Karpas-422 (cell line): ENCODE measurements around the gene DNLZ. TPM values are rescaled to one million over a fixed set of nuclear protein-coding genes. Genes with fewer than 3 reads are reported as not detected.

Experiments
- DNase-seq: peaks from one replicate; pipeline ENCODE4 v3.0.0-alpha.2; 2015
- H2AFZ ChIP-seq: fragments of 200-600 bp; sonication (generic); 2 replicates; pipeline ENCODE4 v1.6.1; 2014; ENCODE audit warnings: antibody characterized with exemption, low read length, mixed read lengths
- H3K27ac ChIP-seq: fragments of 200-600 bp; sonication (generic); 2 replicates; pipeline ENCODE4 v1.5.1; 2014; ENCODE audit warnings: mild to moderate bottlenecking, low read length, moderate library complexity
- H3K27me3 ChIP-seq: fragments of 200-600 bp; sonication (generic); 2 replicates; pipeline ENCODE4 v1.6.1; 2014; ENCODE audit warnings: low read length, mixed read lengths
- H3K36me3 ChIP-seq: fragments of 200-600 bp; sonication (generic); 2 replicates; pipeline ENCODE4 v1.6.1; 2014; ENCODE audit warnings: low read length, mixed read lengths; ENCODE audit not compliant: insufficient read depth
- H3K4me1 ChIP-seq: fragments of 200-600 bp; sonication (generic); 2 replicates; pipeline ENCODE4 v1.6.1; 2014; ENCODE audit warnings: mild to moderate bottlenecking, low read length, mixed read lengths
- H3K4me2 ChIP-seq: fragments of 200-600 bp; sonication (generic); 2 replicates; pipeline ENCODE4 v1.6.1; 2014; ENCODE audit warnings: low read length, low read depth, mild to moderate bottlenecking; ENCODE audit not compliant: poor library complexity, severe bottlenecking
- H3K4me3 ChIP-seq: fragments of 200-600 bp; sonication (generic); 2 replicates; pipeline ENCODE4 v1.5.1; 2014; ENCODE audit warnings: mild to moderate bottlenecking, antibody characterized with exemption, low read length, mixed read lengths
- H3K79me2 ChIP-seq: fragments of 200-600 bp; sonication (generic); 2 replicates; pipeline ENCODE4 v1.6.1; 2014; ENCODE audit warnings: mild to moderate bottlenecking, low read length, mixed read lengths
- H3K9ac ChIP-seq: fragments of 200-600 bp; sonication (generic); 2 replicates; pipeline ENCODE4 v1.6.0; 2014; ENCODE audit warnings: low read length
- H3K9me2 ChIP-seq: fragments of 200-600 bp; sonication (generic), shearing (Covaris generic); replicated peaks from 2 replicates; pipeline ENCODE4 v1.6.0; 2014; ENCODE audit warnings: mild to moderate bottlenecking, low read length, moderate library complexity; ENCODE audit not compliant: insufficient read depth
- H3K9me3 ChIP-seq: fragments of 300-700, 200-600 bp; sonication (generic); 2 replicates; pipeline ENCODE4 v1.6.1; 2014; ENCODE audit warnings: low read length, mixed read lengths
- H4K20me1 ChIP-seq: fragments of 200-600 bp; sonication (generic); 2 replicates; pipeline ENCODE4 v1.6.1; 2014; ENCODE audit warnings: mild to moderate bottlenecking, antibody characterized with exemption, low read length, low read depth; ENCODE audit not compliant: insufficient read depth
- total RNA-seq: library from RNA; depleted of rRNA; stranded (reverse); fragments of >200 nt; shearing (Covaris generic); gene quantifications from 2 replicates; pipeline ENCODE4 v1.2.3, GENCODE V29; 2014; ENCODE audit warnings: low replicate concordance

DNLZ gene
- total RNA-seq, 1 experiment from 2014 or later, result 40.1 TPM

- no peak for DNase-seq
- Histone ChIP-seq H2AFZ (no peak overlapping the region), H4K20me1 (peaks cover 14% of the 10 kb centered on the region; the same call in 1 of the 2 replicates), H3K4me1 (peaks cover 11% of the 10 kb centered on the region), H3K36me3 (peaks cover 21% of the 10 kb centered on the region), H3K79me2 (peaks cover 19% of the 10 kb centered on the region), H3K9me3 (no peaks in the 10 kb centered on the region), H3K4me2 (no peak overlapping the region), H3K4me3 (no peak overlapping the region), H3K27ac (no peak overlapping the region), H3K9ac (no peak overlapping the region), H3K9me2 (no peaks in the 10 kb centered on the region), H3K27me3 (no peaks in the 10 kb centered on the region)
Observed at GRCh38 chr9:136394312-136395019, 30.9 kb upstream of the DNLZ start.

GRCh38 chr9:136393531-136393930, 30.0 kb upstream of the DNLZ start:
- Histone ChIP-seq H3K27ac (no peak overlapping the region), H2AFZ (no peak overlapping the region), H3K4me2 (no peak overlapping the region), H4K20me1 (peaks cover 5% of the 10 kb centered on the region; the same call in 1 of the 2 replicates), H3K4me3 (no peak overlapping the region), H3K4me1 (peaks cover 5% of the 10 kb centered on the region), H3K9ac (no peak overlapping the region), H3K79me2 (peaks cover 9% of the 10 kb centered on the region), H3K9me2 (no peaks in the 10 kb centered on the region), H3K9me3 (no peaks in the 10 kb centered on the region), H3K27me3 (no peaks in the 10 kb centered on the region), H3K36me3 (peaks cover 19% of the 10 kb centered on the region)
- no peak for DNase-seq

- H3K4me3 ChIP-seq, result no peak overlapping the region
- H3K79me2 ChIP-seq, result peaks cover 2% of the 10 kb centered on the region
- no peaks in the 10 kb centered on the region for H3K9me2 ChIP-seq
- no peaks in the 10 kb centered on the region for H3K27me3 ChIP-seq
- H3K9ac ChIP-seq, result no peak overlapping the region
- H3K4me1 ChIP-seq, result no peaks in the 10 kb centered on the region
- H3K36me3 ChIP-seq, result peaks cover 20% of the 10 kb centered on the region
- no peak for DNase-seq
- no peak overlapping the region for H3K27ac ChIP-seq
- no peak overlapping the region for H2AFZ ChIP-seq
- no peak overlapping the region for H3K4me2 ChIP-seq
- no peaks in the 10 kb centered on the region for H3K9me3 ChIP-seq
- no peaks in the 10 kb centered on the region for H4K20me1 ChIP-seq
Observed at GRCh38 chr9:136392538-136393449, 29.2 kb upstream of the DNLZ start.

- H3K36me3 ChIP-seq, result peaks cover 17% of the 10 kb centered on the region
- no peaks in the 10 kb centered on the region for H3K9me2 ChIP-seq
- no peaks in the 10 kb centered on the region for H3K9me3 ChIP-seq
- no peaks in the 10 kb centered on the region for H4K20me1 ChIP-seq
- DNase-seq, result no peak
- no peaks in the 10 kb centered on the region for H3K4me1 ChIP-seq
- no peak overlapping the region for H3K4me3 ChIP-seq
- H2AFZ ChIP-seq, result no peak overlapping the region
- no peak overlapping the region for H3K4me2 ChIP-seq
- no peak overlapping the region for H3K9ac ChIP-seq
- H3K27me3 ChIP-seq, result no peaks in the 10 kb centered on the region
- no peaks in the 10 kb centered on the region for H3K79me2 ChIP-seq
- no peak overlapping the region for H3K27ac ChIP-seq
Observed at GRCh38 chr9:136391737-136392537, 28.4 kb upstream of the DNLZ start.

GRCh38 chr9:136389396-136389795, 25.9 kb upstream of the DNLZ start:
- no peak overlapping the region for H2AFZ ChIP-seq
- no peaks in the 10 kb centered on the region for H3K9me3 ChIP-seq
- no peak overlapping the region for H3K27ac ChIP-seq
- no peak for DNase-seq
- 0 out of 2 replicates have a peak, but pooled peaks cover 5% of the 10 kb centered on the region for H4K20me1 ChIP-seq
- no peak overlapping the region for H3K4me3 ChIP-seq
- no peaks in the 10 kb centered on the region for H3K9me2 ChIP-seq
- H3K4me2 ChIP-seq, result no peak overlapping the region
- H3K27me3 ChIP-seq, result no peaks in the 10 kb centered on the region
- no peak overlapping the region for H3K9ac ChIP-seq
- H3K36me3 ChIP-seq, result peaks cover 17% of the 10 kb centered on the region; the same call in 1 of the 2 replicates
- no peaks in the 10 kb centered on the region for H3K4me1 ChIP-seq
- H3K79me2 ChIP-seq, result no peaks in the 10 kb centered on the region

- no peaks in the 10 kb centered on the region for H3K4me1 ChIP-seq
- H3K79me2 ChIP-seq, result no peaks in the 10 kb centered on the region
- H3K27me3 ChIP-seq, result no peaks in the 10 kb centered on the region
- H3K4me2 ChIP-seq, result no peak overlapping the region
- H4K20me1 ChIP-seq, result 0 out of 2 replicates have a peak, but pooled peaks cover 5% of the 10 kb centered on the region
- peaks cover 17% of the 10 kb centered on the region; the same call in 1 of the 2 replicates for H3K36me3 ChIP-seq
- no peak overlapping the region for H3K4me3 ChIP-seq
- no peak overlapping the region for H2AFZ ChIP-seq
- no peaks in the 10 kb centered on the region for H3K9me2 ChIP-seq
- H3K27ac ChIP-seq, result no peak overlapping the region
- DNase-seq, result no peak
- H3K9ac ChIP-seq, result no peak overlapping the region
- no peaks in the 10 kb centered on the region for H3K9me3 ChIP-seq
Observed at GRCh38 chr9:136387217-136387616, 23.7 kb upstream of the DNLZ start.

- Histone ChIP-seq H3K27me3 (no peaks in the 10 kb centered on the region), H3K36me3 (peaks cover 14% of the 10 kb centered on the region; the same call in 1 of the 2 replicates), H3K4me2 (no peak overlapping the region), H2AFZ (no peak overlapping the region), H3K9me3 (no peaks in the 10 kb centered on the region), H3K4me3 (no peak overlapping the region), H3K9me2 (no peaks in the 10 kb centered on the region), H3K9ac (no peak overlapping the region), H3K27ac (no peak overlapping the region), H3K4me1 (no peaks in the 10 kb centered on the region), H4K20me1 (0 out of 2 replicates have a peak, but pooled peaks cover 5% of the 10 kb centered on the region), H3K79me2 (no peaks in the 10 kb centered on the region)
- no peak for DNase-seq
Observed at GRCh38 chr9:136386018-136386417, 22.5 kb upstream of the DNLZ start.
